HCT116 (cell line): ENCODE data around the gene SCGB2A2. TPM values are rescaled to one million over a fixed set of nuclear protein-coding genes. Genes with fewer than 3 reads are reported as not detected.

Source experiments
- ATAC-seq: fragments of 200-7000 bp; cut with Tn5 transposase; 2 replicates; pipeline ENCODE4 v1.9.1; 2020; ENCODE audit warnings: mild to moderate bottlenecking, moderate library complexity
- BruUV-seq: library from RNA; stranded (reverse); fragments of 400-500 nt; replicated peaks from 2 replicates; lab custom pipeline; 2021; lab: Mats Ljungman, UMichigan
- CTCF ChIA-PET: fragments of 300-600 bp; sonication (Branson Sonifier 250); formaldehyde crosslinking; loops from one replicate; lab custom pipeline; 2021; ENCODE audit warnings: antibody characterized with exemption; lab: Charles Lee
- POLR2A ChIA-PET: fragments of 300-600, 350-600 bp; sonication (Branson Sonifier 250); formaldehyde crosslinking; loops from one replicate; lab custom pipeline; 2021; ENCODE audit warnings: antibody characterized with exemption; lab: Charles Lee
- RAD21 ChIA-PET, 2 experiments: fragments of 300-600 bp; sonication (Branson Sonifier 250); formaldehyde crosslinking; loops; one replicate each; lab custom pipeline; 2023; ENCODE audit warnings: low total read pairs in 2 of 2; ENCODE audit not compliant: uncharacterized antibody in 2 of 2, unreplicated experiment in 2 of 2, low non-redundant PET in 1 of 2; lab: Charles Lee
- DNase-seq: peaks from one replicate; pipeline ENCODE4 v3.0.0-alpha.2; 2010; ENCODE audit warnings: low read depth, low spot score
- H2AFZ ChIP-seq: fragments of 200-600 bp; shearing (Covaris generic), sonication (generic); 2 replicates; pipeline ENCODE4 v1.6.1; 2017; ENCODE audit warnings: low read depth, mixed run types, mixed read lengths, antibody characterized with exemption, low read length; ENCODE audit not compliant: poor library complexity, severe bottlenecking
- H3K27ac ChIP-seq: 2 replicates; pipeline ENCODE4 v1.5.1; 2012; ENCODE audit warnings: low read depth, low read length
- H3K27me3 ChIP-seq: fragments of 200-600 bp; sonication (generic); 2 replicates; pipeline ENCODE4 v1.6.1; 2016; ENCODE audit warnings: mixed run types, low read length, mixed read lengths; ENCODE audit not compliant: insufficient read depth
- H3K36me3 ChIP-seq, 2 experiments: fragments of 200-500 bp in 1 of 2; fragments of 200-600 bp in 1 of 2; sonication (Bioruptor generic) in 1 of 2; sonication (generic) in 1 of 2; 2 replicates each; pipeline versions ENCODE4 v1.5.1 to v1.6.1; 2014 to 2016; ENCODE audit warnings: low read length in 2 of 2, inconsistent platforms in 1 of 2, mixed read lengths in 1 of 2, mixed run types in 1 of 2; ENCODE audit not compliant: insufficient read depth in 2 of 2, control insufficient read depth in 1 of 2
- H3K4me1 ChIP-seq, 2 experiments: fragments of 200-600 bp in 1 of 2; sonication (generic) in 1 of 2; 2 replicates each; pipeline versions ENCODE4 v1.5.1 to v1.6.1; 2012 to 2017; ENCODE audit warnings: low read length in 2 of 2, inconsistent platforms in 1 of 2, mild to moderate bottlenecking in 1 of 2, mixed read lengths in 1 of 2, mixed run types in 1 of 2, moderate library complexity in 1 of 2; ENCODE audit not compliant: insufficient read depth in 2 of 2, control insufficient read depth in 1 of 2
- H3K4me2 ChIP-seq: fragments of 200-600 bp; sonication (generic); 2 replicates; pipeline ENCODE4 v1.6.1; 2017; ENCODE audit warnings: mixed run types, low read length, mixed read lengths
- H3K4me3 ChIP-seq, 2 experiments: fragments of 200-600 bp in 1 of 2; sonication (generic) in 1 of 2; replicated peaks in 1 of 2; 2 replicates each; pipeline ENCODE4 v1.5.1; 2011 to 2016; ENCODE audit warnings: low read length in 2 of 2, control low read depth in 1 of 2, low read depth in 1 of 2, mild to moderate bottlenecking in 1 of 2, mixed read lengths in 1 of 2, mixed run types in 1 of 2
- H3K79me2 ChIP-seq: fragments of 200-600 bp; sonication (generic); 2 replicates; pipeline ENCODE4 v1.6.1; 2017; ENCODE audit warnings: mild to moderate bottlenecking, mixed run types, low read length, moderate library complexity, mixed read lengths; ENCODE audit not compliant: insufficient read depth
- H3K9ac ChIP-seq: fragments of 200-600 bp; sonication (generic); 2 replicates; pipeline ENCODE4 v1.6.1; 2016; ENCODE audit warnings: low read length, mixed read lengths
- H3K9me2 ChIP-seq: fragments of 200-600 bp; sonication (generic), shearing (Covaris generic); 2 replicates; pipeline ENCODE4 v1.6.1; 2017; ENCODE audit warnings: mixed run types, mild to moderate bottlenecking, moderate library complexity; ENCODE audit not compliant: insufficient read depth
- H3K9me3 ChIP-seq, 2 experiments: fragments of 200-500 bp in 1 of 2; fragments of 200-600 bp in 1 of 2; sonication (Bioruptor generic) in 1 of 2; sonication (generic) in 1 of 2; 2 replicates each; pipeline ENCODE4 v1.6.1; 2014 to 2017; ENCODE audit warnings: low read length in 2 of 2, mixed read lengths in 2 of 2, inconsistent platforms in 1 of 2, low read depth in 1 of 2, mild to moderate bottlenecking in 1 of 2, mixed run types in 1 of 2, moderate library complexity in 1 of 2; ENCODE audit not compliant: control insufficient read depth in 1 of 2, insufficient read depth in 1 of 2
- H4K20me1 ChIP-seq: fragments of 200-600 bp; sonication (generic), shearing (Covaris generic); 2 replicates; pipeline ENCODE4 v1.6.1; 2017; ENCODE audit warnings: mixed run types, mild to moderate bottlenecking, moderate library complexity; ENCODE audit not compliant: insufficient read depth
- ATF3 ChIP-seq: IDR thresholded peaks from 2 replicates; pipeline ENCODE4 v1.6.1; 2012
- CBX3 ChIP-seq: IDR thresholded peaks from 2 replicates; pipeline ENCODE4 v1.6.1; 2012; ENCODE audit warnings: low read depth
- CEBPB ChIP-seq: IDR thresholded peaks from 2 replicates; pipeline ENCODE4 v1.6.1; 2012; ENCODE audit warnings: low read depth
- EGR1 ChIP-seq: IDR thresholded peaks from 2 replicates; pipeline ENCODE4 v1.6.1; 2012; ENCODE audit warnings: low read depth
- ELF1 ChIP-seq: IDR thresholded peaks from 2 replicates; pipeline ENCODE4 v1.6.1; 2012; ENCODE audit warnings: low read depth, borderline replicate concordance
- EZH2 ChIP-seq: fragments of 200-600 bp; sonication (generic); IDR thresholded peaks from 2 replicates; pipeline ENCODE4 v1.6.1; 2017; ENCODE audit warnings: antibody characterized with exemption, mixed run types
- EZH2phosphoT487 ChIP-seq: fragments of 200-600 bp; IDR thresholded peaks from 2 replicates; pipeline ENCODE4 v1.6.1; 2018; ENCODE audit warnings: antibody characterized with exemption, borderline replicate concordance
- FOSL1 ChIP-seq: IDR thresholded peaks from 2 replicates; pipeline ENCODE4 v1.6.1; 2012; ENCODE audit warnings: low read depth
- POLR2A ChIP-seq: IDR thresholded peaks from 2 replicates; pipeline ENCODE4 v1.7.0; 2011; ENCODE audit warnings: borderline replicate concordance; ENCODE audit not compliant: insufficient read depth, insufficient read length; ENCODE audit errors: extremely low read depth
- RAD21 ChIP-seq: IDR thresholded peaks from 2 replicates; pipeline ENCODE4 v1.6.1; 2012; ENCODE audit warnings: low read depth, mild to moderate bottlenecking
- REST ChIP-seq: IDR thresholded peaks from 2 replicates; pipeline ENCODE4 v1.6.1; 2012; ENCODE audit warnings: low read depth
- SIN3A ChIP-seq: IDR thresholded peaks from 2 replicates; pipeline ENCODE4 v1.6.1; 2012; ENCODE audit warnings: low read depth
- SP1 ChIP-seq: IDR thresholded peaks from 2 replicates; pipeline ENCODE4 v1.6.1; 2012; ENCODE audit warnings: low read depth
- SRF ChIP-seq: IDR thresholded peaks from 2 replicates; pipeline ENCODE4 v1.6.1; 2012; ENCODE audit warnings: low read depth
- TCF7L2 ChIP-seq: IDR thresholded peaks from 2 replicates; pipeline ENCODE4 v1.7.0; 2011; ENCODE audit warnings: borderline replicate concordance, inconsistent platforms; ENCODE audit not compliant: insufficient read depth, insufficient read length; ENCODE audit errors: extremely low read depth
- YY1 ChIP-seq: IDR thresholded peaks from 2 replicates; pipeline ENCODE4 v1.6.1; 2011; ENCODE audit warnings: low read length, low read depth, moderate library complexity, mild to moderate bottlenecking; ENCODE audit not compliant: insufficient replicate concordance; ENCODE audit errors: extremely low read depth
- ZFX ChIP-seq: fragments of 450-650 bp; IDR thresholded peaks from 2 replicates; pipeline ENCODE4 v1.6.1; 2017
- intact Hi-C: fragments of 100-400 bp; cut with micrococcal nuclease; formaldehyde crosslinking; loops from 2 replicates; pipeline ENCODE4 v1.10.0; 2022
- total RNA-seq: library from RNA; stranded (reverse); gene quantifications from one replicate; pipeline ENCODE4 v1.2.1, GENCODE V29; 2021; ENCODE audit not compliant: unreplicated experiment
- TF ChIP-seq, protein P1 (sequence below): IDR thresholded peaks from 2 replicates; pipeline ENCODE4 v1.6.1; 2011; ENCODE audit warnings: mild to moderate bottlenecking, low read length, moderate library complexity; ENCODE audit not compliant: insufficient replicate concordance; ENCODE audit errors: extremely low read depth
- TF ChIP-seq, protein P2 (sequence below), 3 experiments: fragments of 200-600 bp in 1 of 3; sonication (generic) in 1 of 3; IDR thresholded peaks in 2 of 3; conservative IDR thresholded peaks in 1 of 3; 2 replicates each; pipeline ENCODE4 v1.5.1; 2012 to 2017; ENCODE audit warnings: low read depth in 2 of 3, low read length in 2 of 3, antibody characterized with exemption in 1 of 3, borderline replicate concordance in 1 of 3, control low read depth in 1 of 3, mild to moderate bottlenecking in 1 of 3, mixed read lengths in 1 of 3, mixed run types in 1 of 3, moderate library complexity in 1 of 3; ENCODE audit not compliant: insufficient read depth in 1 of 3
- TF ChIP-seq, protein P3 (sequence below): IDR thresholded peaks from 2 replicates; pipeline ENCODE4 v1.6.1; 2012

Gene SCGB2A2
- total RNA-seq, 1 experiment from 2014 or later, result not detected

GRCh38 chr11:62241095-62241494 is 28.9 kb upstream of the SCGB2A2 start:
- TF ChIP-seq SIN3A (no peak), SP1 (no peak), CBX3 (no peak), SRF (no peak), ZFX (no peak), CEBPB (no peak), EZH2 (no peak), FOSL1 (no peak), ELF1 (no peak), ATF3 (no peak), REST (no peak), POLR2A (no peak), YY1 (no peak), RAD21 (no peak), EGR1 (no peak), EZH2phosphoT487 (no peak), TCF7L2 (no peak)
- TF ChIP-seq, protein P1, sequence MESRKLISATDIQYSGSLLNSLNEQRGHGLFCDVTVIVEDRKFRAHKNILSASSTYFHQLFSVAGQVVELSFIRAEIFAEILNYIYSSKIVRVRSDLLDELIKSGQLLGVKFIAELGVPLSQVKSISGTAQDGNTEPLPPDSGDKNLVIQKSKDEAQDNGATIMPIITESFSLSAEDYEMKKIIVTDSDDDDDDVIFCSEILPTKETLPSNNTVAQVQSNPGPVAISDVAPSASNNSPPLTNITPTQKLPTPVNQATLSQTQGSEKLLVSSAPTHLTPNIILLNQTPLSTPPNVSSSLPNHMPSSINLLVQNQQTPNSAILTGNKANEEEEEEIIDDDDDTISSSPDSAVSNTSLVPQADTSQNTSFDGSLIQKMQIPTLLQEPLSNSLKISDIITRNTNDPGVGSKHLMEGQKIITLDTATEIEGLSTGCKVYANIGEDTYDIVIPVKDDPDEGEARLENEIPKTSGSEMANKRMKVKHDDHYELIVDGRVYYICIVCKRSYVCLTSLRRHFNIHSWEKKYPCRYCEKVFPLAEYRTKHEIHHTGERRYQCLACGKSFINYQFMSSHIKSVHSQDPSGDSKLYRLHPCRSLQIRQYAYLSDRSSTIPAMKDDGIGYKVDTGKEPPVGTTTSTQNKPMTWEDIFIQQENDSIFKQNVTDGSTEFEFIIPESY, result no peak
- TF ChIP-seq, protein P2, sequence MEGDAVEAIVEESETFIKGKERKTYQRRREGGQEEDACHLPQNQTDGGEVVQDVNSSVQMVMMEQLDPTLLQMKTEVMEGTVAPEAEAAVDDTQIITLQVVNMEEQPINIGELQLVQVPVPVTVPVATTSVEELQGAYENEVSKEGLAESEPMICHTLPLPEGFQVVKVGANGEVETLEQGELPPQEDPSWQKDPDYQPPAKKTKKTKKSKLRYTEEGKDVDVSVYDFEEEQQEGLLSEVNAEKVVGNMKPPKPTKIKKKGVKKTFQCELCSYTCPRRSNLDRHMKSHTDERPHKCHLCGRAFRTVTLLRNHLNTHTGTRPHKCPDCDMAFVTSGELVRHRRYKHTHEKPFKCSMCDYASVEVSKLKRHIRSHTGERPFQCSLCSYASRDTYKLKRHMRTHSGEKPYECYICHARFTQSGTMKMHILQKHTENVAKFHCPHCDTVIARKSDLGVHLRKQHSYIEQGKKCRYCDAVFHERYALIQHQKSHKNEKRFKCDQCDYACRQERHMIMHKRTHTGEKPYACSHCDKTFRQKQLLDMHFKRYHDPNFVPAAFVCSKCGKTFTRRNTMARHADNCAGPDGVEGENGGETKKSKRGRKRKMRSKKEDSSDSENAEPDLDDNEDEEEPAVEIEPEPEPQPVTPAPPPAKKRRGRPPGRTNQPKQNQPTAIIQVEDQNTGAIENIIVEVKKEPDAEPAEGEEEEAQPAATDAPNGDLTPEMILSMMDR (IDR thresholded peaks at IDR 0.05 in 2 of 3, conservative IDR thresholded peaks at IDR 0.05 in 1 of 3; ENCODE audit: borderline replicate concordance in 1 of 3, insufficient read depth in 1 of 3, low read depth in 2 of 3, low read length in 2 of 3), result no peak
- TF ChIP-seq, protein P3, sequence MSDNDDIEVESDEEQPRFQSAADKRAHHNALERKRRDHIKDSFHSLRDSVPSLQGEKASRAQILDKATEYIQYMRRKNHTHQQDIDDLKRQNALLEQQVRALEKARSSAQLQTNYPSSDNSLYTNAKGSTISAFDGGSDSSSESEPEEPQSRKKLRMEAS, result no peak
- DNase-seq, result no peak
- no peak overlapping the region for H3K27ac ChIP-seq
- ChIA-PET CTCF (no interaction called here), RAD21 (no interaction called here), POLR2A (no interaction called here)
- H2AFZ ChIP-seq, result no peak overlapping the region
- no peak overlapping the region for H3K9ac ChIP-seq
- no peak for ATAC-seq
- H3K36me3 ChIP-seq, result no peaks in the 10 kb centered on the region
- intact Hi-C loops, result no loop called here
- H3K4me3 ChIP-seq, result no peak overlapping the region
- H3K4me2 ChIP-seq, result no peak overlapping the region
- no peaks in the 10 kb centered on the region for H4K20me1 ChIP-seq
- H3K27me3 ChIP-seq, result peaks cover 34% of the 10 kb centered on the region
- no peaks in the 10 kb centered on the region for H3K9me3 ChIP-seq
- BruUV-seq, result no TSS peak
- H3K9me2 ChIP-seq, result no peaks in the 10 kb centered on the region
- H3K4me1 ChIP-seq, result peaks cover 3 to 8% of the 10 kb centered on the region in 2 experiments; a peak in 2 of 4 replicates
- no peaks in the 10 kb centered on the region for H3K79me2 ChIP-seq
